Stimulated activated CD4-positive, alpha-beta T cell treated with anti-CD3 and anti-CD28 coated beads, Interleukin-2, amount 100 ng/mL, for 24 hours (primary cell): ENCODE measurements around the gene CRACDL.

Experiments used
- DNase-seq, 2 donors: peaks; one replicate each; pipeline ENCODE4 v3.0.0-alpha.2; 2020

The CRACDL gene, protein sequence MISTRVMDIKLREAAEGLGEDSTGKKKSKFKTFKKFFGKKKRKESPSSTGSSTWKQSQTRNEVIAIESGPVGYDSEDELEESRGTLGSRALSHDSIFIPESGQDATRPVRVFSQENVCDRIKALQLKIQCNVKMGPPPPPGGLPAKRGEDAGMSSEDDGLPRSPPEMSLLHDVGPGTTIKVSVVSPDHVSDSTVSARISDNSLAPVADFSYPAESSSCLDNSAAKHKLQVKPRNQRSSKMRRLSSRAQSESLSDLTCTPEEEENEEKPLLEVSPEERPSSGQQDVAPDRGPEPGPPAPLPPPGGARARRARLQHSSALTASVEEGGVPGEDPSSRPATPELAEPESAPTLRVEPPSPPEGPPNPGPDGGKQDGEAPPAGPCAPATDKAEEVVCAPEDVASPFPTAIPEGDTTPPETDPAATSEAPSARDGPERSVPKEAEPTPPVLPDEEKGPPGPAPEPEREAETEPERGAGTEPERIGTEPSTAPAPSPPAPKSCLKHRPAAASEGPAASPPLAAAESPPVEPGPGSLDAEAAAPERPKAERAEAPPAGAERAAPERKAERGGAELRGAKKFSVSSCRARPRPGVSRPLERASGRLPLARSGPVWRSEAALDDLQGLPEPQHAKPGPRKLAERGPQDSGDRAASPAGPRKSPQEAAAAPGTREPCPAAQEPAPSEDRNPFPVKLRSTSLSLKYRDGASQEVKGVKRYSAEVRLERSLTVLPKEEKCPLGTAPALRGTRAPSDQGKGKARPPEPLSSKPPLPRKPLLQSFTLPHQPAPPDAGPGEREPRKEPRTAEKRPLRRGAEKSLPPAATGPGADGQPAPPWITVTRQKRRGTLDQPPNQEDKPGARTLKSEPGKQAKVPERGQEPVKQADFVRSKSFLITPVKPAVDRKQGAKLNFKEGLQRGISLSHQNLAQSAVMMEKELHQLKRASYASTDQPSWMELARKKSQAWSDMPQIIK

DNA sequence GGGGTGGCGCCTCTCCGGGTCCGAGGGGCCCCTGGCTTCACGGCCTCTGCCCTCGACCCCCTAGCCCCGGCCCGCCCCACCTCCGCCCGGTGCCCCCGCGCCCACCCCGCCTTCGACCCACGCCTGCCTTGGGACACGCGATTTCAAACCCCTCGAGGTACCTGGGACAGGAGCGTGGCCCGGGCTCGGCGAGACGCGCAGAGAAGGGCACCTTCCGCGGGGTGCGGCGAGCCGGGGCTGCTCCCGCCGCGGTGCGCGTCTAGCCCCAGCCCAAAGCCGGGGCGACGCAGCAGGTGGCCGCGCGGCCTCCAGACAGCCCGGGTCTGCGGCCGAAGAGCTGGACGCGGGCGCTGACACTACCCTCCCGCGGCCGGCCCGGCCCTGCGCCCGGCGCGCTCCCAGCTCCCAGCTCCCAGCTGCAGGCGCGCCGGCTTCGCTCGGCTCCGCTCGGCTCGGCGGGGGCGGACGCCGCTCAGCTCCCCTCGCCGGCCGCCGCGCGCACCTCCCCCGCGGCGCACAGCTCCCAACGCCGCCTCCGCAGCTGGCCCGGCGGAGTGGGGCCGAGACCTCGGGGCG, at the start of gene CRACDL:
Gene CRACDL (minus strand): TSS at position 449 of the 576 bp plus-strand sequence. CDS start 89,425 bp downstream, outside the sequence.
- DNase-seq = peak in 1 of 2 donors; percentile 37

DNA sequence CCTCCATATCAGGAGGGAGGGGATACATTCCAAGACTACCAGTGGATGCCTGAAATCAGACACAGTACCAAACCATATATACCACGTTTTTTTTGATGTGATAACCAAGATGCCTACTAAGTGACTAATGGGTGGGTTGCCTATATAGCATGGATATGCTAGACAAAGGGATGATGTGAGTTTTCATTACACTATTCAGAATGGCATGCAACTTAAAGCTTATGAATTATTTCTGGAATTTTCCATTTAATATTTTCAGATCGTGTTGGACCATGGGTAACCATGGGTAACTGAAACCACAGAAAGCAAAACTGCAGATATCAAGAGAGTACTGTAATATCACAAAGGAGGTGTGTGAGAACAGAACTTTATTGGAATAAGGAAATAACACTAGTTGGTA, 39.6 kb upstream of the CRACDL start:
- DNase-seq = no peak

DNA sequence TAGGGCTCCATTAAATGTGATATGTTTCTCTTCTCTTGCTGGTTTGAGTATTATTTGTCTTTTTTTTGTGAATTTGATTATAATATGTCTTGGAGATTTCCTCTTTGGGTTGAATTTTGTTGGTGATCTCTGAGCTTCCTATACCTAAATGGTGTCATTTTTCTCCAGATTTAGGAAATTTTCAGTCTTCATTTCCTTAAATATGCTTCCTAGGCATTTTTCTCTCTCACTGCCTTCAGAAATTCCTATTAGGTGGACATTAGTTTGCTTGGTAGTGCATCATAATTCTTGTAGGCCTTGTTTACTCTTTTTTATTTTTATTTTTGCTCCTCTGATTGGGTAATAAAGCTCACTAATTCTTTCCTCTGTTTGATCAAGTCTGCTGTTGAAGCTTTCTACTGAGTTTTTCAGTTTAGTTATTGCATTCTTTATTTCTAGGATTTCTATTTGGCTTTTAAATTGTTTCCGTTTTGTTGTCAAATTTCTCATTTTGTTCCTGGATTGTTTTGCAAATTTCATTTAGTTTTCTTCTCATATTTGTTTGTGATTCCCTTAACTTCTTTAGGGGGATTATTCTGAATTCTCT, 36.6 kb upstream of the CRACDL start:
- no peak for DNase-seq

DNA sequence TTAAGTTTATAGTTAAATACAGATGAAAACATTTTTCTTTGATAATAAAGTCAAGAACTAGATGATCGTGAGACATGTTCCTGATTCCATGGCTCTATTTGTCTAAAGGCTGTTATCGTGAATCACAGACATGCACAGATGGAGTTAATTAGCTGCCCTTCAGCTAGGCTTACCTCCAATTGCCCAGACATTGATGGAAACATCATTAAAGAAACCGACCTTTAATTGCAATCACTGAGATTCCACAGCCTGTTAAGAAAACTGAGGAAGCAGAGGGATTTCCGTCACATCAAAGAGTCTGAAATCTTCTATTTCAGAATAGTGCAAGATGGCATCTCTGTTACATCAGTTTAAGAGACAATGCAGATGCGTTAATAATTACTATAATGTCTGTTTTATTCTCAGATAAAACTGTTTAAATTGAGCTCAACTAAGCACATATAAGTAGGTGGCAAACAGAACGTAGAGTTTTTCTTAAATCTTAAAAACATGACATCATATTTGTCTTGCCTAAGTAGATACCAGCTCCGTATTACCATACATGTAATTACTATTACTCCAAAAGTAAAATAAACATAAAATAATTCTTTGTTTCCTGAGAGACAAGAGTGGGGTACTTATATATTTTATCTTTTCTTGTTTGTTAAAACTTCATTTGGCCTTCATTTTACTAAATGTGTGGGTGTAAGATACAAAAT, 23.9 kb upstream of the CRACDL start:
- no peak for DNase-seq

DNA sequence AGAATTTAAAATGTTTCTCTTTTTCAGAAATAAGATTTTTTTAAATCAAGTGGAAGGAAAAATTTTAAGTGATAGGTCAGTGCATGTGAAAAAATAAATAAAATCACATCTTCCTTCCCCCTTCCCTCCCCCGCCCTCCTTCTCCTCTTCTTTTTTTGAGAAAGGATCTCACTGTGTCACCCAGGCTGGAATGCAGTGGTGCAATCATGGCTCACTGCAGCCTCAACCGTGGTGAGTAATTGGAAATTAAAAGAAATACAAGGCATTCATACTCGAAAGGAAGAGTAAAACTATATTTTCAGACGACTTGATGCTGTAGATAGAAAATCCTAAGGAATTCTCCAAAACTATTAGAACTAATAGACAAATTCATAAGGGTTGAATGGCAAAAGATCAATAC, 16.9 kb upstream of the CRACDL start:
- no peak for DNase-seq

DNA sequence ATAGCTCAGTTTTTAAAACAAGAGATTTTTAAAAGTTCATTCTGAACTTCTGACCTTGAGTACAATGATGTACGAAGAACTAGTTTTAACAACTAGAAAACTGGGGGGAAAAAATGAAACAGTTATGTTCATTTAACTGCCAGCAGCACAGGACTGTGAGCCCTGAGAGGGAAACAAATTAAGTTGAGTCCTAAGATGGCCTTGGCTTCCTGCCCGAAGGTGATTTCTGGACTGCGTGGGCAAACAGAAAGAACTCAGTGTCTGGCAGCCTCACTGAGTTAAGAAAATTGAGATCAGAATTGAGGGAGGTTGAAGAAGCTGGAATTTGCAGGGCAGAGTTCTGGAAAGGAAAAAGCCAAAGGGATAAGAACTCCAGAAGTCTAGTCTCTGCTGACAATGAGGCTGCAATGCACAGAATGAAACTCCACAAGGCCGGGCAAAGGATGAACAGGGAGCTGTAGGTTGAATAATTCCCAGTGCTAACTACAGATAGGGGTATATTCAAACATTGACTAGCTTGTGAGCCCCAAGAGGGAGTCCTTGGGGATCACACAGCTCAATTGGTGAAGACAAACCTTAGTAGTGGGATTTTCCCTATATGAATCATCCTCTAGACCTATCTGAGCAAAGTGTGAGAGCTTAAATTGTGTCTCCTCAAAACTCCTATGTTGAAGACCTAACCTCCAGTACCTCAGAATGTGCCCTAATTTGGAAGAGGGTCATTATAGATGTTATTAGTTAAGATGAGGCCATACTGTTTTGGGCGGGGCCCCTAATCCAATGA, 13.1 kb upstream of the CRACDL start:
- DNase-seq = no peak

DNA sequence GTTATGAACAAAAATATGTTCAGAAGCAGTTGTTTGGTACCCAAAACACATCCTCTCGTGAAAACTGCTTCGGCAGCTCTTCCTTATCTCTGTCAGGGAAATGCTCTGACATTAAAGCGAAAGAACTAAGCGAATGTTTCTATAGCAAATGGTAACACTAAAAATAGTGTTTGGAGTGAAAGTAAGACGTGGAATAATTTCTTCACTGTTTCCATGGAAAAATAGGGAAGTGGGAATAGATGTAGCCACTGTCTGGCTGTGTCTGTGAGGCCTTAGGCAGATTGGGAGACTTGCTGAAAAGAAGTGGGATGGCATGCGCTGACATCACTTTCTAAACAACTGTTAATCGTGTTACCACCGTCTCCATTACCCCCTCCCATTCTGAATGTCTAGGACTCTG, 11.5 kb upstream of the CRACDL start:
- DNase-seq = no peak

DNA sequence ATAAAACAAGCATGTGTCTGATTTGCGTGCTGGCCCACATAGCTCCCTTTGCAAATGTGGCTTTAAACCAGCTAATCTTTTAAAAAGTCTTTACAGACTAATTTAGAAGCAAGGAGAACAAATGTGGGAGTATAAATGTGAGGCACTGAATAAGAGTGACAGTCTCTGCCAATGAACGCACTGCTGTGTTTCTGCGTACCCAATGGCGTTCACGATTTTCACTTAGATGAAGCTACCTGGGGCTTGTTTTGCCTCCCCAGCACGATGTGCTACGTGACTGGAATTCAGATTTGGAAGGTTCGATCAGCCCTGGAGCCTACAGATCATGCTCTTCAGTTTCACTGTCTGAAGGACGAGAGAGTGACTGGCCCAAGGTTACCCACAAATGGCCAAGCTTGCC, 10.8 kb upstream of the CRACDL start:
- no peak for DNase-seq

DNA sequence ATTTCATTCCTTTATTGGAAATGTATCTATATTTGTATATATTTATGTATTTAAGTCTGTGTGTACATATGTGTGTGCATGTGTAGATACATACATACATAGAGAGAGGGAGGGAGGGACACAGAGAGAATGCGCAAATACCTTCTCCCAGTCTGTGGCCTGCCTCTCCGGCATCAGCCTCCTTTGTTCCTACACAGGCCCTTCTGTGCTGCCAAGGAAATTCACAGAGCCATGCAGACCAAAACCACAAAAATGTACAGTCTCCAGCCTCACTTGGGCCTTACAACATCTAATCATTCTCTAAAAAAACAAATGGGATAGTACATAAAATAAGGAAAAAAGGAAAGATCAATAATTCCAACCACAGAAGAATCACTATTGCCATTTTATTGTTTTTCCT, 8.8 kb upstream of the CRACDL start:
- DNase-seq = no peak

DNA sequence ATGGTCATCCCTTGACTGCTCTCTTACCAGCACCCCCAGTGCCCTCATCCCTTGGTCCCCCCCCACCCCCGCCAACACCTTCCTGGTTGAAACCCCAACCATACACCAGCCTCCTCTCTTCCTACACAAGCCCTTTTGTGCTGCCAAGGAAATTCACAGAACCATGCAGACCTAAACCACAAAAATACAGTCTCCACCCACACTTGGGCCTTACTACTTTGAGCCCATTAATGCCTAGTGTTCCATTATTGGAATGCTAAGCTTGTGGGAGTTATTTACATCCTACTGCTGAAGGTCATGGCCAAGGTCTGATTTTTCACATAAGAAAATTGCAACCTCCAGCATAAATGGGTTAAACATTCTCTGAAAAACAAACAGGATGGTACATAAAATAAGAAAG, 4.1 kb upstream of the CRACDL start:
- no peak for DNase-seq

DNA sequence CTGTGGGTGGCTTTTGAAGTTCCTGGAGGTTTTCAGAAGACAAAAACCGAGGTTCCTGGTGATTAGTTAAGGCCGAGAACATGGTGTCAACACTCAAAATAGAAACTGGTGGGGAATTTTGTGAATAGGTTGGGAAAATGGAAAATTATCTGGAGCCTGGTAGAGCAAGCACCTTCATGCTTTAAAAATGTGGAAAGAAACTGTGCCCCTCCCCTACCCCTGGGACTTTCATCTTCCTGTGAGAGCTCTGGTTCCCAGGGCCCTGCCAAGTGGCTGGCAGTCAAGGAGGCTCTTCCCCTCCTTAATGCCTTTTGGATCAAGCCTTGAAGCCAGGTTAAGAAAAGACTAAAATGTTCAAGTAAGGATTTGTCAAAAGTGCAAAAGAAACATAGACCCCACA, 1.9 kb upstream of the CRACDL start:
- no peak for DNase-seq

DNA sequence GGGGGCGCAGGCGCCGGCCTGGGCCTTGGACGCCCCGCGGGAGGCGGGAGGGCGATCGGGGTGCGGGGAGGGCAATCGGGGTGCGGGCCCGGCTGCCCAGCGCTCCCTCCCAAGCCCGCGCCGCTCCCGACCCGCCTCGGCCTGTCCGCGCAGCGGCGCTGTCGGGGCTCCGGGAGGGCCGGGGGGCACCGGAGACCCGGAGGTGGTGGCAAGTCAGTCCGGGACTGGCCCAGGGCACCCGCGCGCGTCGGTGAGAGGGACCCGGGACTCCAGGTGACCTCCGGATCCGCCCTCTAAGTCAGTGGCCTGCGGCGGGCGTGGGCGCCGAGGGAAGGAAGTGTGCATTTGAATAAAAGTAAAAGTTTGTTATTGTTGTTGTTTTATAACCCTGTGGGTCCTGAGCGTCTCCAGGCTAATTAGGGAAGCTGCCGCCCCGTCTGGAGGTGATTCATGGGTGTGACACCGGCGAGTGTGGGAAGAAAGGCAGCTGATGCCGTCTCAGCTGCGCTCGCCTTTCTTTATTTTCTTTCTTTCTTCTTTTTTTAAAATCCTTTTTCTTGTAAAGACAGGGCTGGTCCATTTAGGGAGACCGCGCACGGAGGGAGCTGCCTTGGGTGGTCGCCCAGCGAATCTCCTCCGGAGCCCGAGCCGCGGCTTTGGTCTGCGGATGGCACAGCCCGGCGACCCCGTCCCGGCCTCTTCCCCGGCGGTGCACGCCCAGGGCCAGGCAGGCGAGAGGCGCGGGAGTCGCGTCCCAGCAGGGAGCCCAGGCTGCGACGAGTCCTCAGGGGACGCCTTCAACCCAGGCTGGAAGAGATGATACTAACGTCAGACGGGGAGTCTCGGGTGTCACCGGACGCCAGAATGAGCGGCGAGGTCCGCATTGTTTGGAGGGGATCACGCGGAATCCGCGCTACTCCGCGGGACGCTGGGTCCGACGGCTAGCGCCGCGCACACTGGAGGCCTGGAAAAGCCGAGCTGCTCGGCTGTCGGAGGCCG, 627 bp upstream of the CRACDL start:
- peak; percentile 38 to 40 for DNase-seq

DNA sequence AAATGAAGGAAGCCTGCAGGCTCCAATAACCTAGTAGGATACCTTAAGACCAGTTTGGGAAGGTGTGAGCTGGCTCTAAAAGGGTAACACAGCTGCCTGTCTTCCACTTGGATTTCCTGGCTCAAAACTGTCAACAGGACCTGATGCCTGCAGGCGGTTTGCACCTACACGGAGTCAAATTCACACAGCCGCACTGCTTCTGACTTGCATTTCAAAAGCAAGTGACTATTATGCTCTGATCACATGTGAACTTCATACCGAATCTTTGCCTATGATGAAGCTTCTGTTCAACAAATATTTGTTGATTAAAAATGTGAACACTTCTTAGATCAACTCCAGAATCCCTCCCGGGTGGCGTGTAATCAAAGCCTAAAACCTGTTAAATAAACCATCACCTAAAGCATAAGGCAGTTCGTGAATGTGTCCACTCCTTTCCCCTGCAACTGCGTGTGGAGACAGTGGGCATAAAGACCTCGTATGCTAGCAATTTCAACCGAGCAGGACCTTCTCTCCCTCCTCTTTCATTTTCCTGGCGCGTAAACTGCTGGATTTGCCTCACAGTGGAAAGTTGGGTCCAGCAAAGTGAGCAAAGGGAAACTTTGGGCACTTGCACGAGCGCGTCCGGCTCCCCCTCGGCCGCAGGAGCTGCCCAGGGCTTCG, 784 bp downstream of the CRACDL start:
- no peak for DNase-seq

DNA sequence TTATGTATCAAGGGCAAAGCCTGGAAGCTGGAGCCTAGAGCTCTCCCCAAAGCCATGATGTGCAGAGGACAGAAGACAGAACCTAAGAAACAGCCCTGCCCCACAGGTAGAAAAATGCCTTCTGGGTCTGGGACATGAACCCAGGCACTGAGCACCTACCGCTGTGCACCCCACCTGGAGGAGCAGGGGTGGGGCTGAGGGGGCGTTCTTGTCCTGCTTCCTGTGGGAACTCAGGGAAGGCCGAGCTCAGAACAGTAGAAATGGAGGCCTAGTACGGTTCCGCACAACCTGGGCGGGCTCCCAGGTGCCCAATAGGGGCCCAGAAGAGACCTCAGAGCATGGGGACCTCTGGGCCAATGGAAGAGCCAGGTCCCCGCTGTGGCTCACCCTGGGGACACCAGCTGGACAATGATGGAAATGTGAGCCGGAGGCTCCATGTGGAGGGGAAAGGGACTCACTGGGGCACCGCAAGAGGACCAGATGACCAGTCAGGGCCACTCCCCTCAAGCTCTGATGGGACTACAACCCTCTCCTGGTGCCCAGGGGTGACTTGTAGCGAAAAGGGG, 3.2 kb downstream of the CRACDL start:
- DNase-seq = no peak

DNA sequence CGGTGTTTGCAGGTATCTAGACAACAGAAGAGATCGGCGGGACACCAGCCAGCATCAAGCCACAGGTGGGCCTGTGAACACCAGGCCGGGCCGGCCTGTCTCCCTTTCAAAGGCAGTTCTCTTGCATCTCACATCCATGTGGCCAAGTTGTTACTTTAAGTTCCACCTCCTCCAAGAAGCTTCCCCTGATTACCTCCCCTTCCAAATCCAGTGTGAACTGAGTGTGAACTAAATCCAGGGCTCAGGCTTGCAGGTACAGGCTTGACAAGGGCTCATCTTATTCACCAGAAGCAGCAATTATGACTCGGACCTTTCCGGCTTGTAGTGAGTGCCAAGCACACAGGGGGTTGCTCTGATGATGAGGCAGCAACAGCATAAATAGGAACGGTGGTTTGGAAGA, 3.9 kb downstream of the CRACDL start:
- DNase-seq = no peak

DNA sequence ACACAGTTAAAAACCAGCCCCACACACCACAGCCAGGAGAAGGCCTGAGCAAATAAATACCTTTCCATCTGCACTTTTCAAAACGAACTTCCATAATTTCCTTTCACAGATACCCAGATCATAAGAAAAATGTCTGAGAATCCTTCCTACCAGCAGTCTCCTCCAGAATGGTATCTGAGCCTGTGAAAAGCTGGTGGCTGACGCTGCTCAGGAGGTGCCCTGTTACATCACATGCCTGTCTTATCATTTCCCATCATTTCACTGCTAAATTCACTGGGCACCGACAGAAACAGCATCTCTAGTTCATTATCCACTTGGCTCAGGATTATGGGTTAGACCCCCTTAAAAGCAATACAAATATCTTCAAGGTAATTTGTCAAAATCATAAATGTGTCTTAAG, 4.4 kb downstream of the CRACDL start:
- no peak for DNase-seq

DNA sequence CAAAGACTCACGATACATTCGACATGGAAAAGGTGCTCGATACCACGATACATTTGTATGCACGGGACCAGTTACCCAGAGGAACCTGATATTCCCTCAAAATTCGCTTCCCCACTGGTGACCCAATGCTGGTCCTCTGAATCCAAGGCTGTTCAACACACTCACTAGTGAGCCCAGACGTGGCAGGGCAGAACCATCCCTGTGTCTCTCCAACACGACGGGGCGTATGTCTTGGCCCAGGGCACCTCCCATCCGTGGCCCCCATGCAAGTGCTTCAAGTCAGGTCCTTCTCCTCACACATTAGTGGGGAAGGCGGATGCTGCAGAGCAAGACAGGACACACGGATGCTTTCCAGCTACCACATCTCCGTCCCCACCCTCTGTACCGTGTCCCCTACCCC, 6.1 kb downstream of the CRACDL start:
- no peak for DNase-seq

DNA sequence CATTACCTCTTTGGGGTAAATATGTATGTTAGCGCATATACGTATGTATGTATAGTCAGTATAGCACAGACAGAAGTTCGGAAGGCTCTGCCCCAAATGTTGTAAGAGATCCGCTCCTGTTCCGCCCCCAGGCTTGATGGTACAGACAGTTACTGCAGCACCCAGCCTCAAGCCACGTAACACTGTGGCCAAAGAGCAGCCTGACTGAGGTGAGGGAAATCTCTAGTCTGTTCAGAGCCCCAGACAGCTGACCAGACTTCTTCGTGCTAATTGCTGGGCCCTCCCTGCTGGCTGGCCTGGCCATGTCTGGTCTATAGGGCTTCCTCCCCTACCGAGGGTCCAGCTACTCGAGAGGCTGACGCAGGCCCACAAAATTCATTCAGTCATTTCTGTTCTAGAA, 7.8 kb downstream of the CRACDL start:
- DNase-seq = no peak

DNA sequence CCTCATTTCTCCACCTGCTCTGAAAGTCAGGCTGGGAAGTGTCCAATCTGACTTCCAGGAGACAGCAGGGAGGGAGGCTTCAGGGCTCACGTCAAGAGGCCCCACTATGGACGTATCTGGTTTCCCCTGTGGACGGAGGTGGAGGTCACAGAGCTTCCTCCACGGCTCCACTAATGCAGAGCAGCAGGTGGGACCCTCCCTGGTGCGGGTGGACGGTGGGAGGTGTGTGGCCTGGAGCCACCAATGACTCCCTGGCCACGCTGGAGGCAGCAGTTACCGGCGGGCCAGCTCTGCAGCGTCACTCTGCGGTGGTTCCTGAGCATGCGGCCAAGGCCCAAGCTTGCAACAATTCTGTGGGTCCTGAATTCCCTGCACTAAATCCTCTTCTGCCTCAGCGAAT, 9.0 kb downstream of the CRACDL start:
- DNase-seq = no peak

DNA sequence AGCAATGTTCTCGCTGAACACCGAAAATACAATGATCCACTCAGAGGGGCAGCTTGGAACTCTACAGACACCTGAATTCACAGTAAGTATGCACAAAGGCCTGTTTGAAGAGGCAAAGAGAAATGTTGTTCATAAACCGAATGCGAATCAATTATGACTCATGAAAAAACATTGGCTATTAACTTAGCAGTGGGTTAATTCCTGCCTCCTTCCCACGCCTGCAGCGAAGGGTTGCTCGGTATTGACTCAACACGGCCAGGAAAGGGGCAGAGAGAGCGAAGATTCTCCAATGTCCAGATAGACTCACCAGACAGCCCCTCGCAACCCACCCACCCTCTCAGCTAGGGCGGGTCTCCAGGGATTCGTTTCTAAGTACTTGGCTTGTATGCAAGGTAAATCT, 9.4 kb downstream of the CRACDL start:
- no peak for DNase-seq
